H1 (cell line): ENCODE measurements around the gene HRH2. TPM values are rescaled to one million over a fixed set of nuclear protein-coding genes. Genes with fewer than 3 reads are reported as not detected.

ENCODE experiments used
- CTCF ChIA-PET: fragments of 300-600 bp; sonication (Branson Sonifier 250); formaldehyde crosslinking; loops from one replicate; lab custom pipeline; 2021; ENCODE audit not compliant: partially characterized antibody; lab: Charles Lee
- POLR2A ChIA-PET: fragments of 300-600 bp; sonication (Branson Sonifier 250); formaldehyde crosslinking; loops from one replicate; lab custom pipeline; 2021; ENCODE audit warnings: inconsistent platforms; ENCODE audit not compliant: partially characterized antibody; lab: Charles Lee
- DNase-seq, 2 experiments: peaks; one replicate each; pipeline versions ENCODE4 v3.0.0 to v3.0.0-alpha.2; 2010 to 2022; ENCODE audit warnings: low spot score in 2 of 2, low read depth in 1 of 2, mixed read lengths in 1 of 2
- FAIRE-seq: peaks from 2 replicates; lab custom pipeline; 2011; peaks lifted over from hg19 to GRCh38; lab: Jason Lieb, UNC
- H2AFZ ChIP-seq: 2 replicates; pipeline ENCODE4 v1.8.1; 2012; ENCODE audit warnings: low read length, inconsistent platforms
- H2AK5ac ChIP-seq: 2 replicates; pipeline ENCODE4 v1.6.1; 2013; ENCODE audit warnings: low read depth, low read length
- H2BK120ac ChIP-seq: replicated peaks from 2 replicates; pipeline ENCODE3; 2013; ENCODE audit warnings: low read depth, low read length, inconsistent platforms
- H2BK12ac ChIP-seq: 2 replicates; pipeline ENCODE4 v1.6.1; 2013; ENCODE audit warnings: low read depth, low read length
- H2BK15ac ChIP-seq: 2 replicates; pipeline ENCODE4 v1.6.1; 2013; ENCODE audit warnings: low read length
- H2BK20ac ChIP-seq: 2 replicates; pipeline ENCODE4 v1.6.1; 2013; ENCODE audit warnings: low read length
- H2BK5ac ChIP-seq: 2 replicates; pipeline ENCODE4 v1.6.1; 2013; ENCODE audit warnings: low read depth, low read length
- H3K14ac ChIP-seq: 2 replicates; pipeline ENCODE4 v1.6.1; 2013; ENCODE audit warnings: inconsistent platforms; ENCODE audit not compliant: insufficient read length
- H3K18ac ChIP-seq: 2 replicates; pipeline ENCODE4 v1.6.1; 2013; ENCODE audit warnings: low read length; ENCODE audit errors: extremely low read depth
- H3K23ac ChIP-seq: 2 replicates; pipeline ENCODE4 v1.6.1; 2013; ENCODE audit warnings: inconsistent platforms; ENCODE audit not compliant: insufficient read length
- H3K23me2 ChIP-seq: 2 replicates; pipeline ENCODE4 v1.6.1; 2013; ENCODE audit warnings: low read depth, low read length
- H3K27ac ChIP-seq: 2 replicates; pipeline ENCODE4 v1.6.1; 2011; ENCODE audit warnings: low read depth, low read length, inconsistent platforms
- H3K27me3 ChIP-seq, 4 experiments: replicated peaks in 1 of 4; 1 replicate in 1 of 4; 2 replicates in 3 of 4; pipeline versions ENCODE4 v1.6.1 to v1.8.1; 2011 to 2013; ENCODE audit warnings: low read length in 3 of 4, mild to moderate bottlenecking in 3 of 4, inconsistent platforms in 2 of 4, mixed read lengths in 2 of 4, moderate library complexity in 1 of 4; ENCODE audit not compliant: control insufficient read depth in 3 of 4, insufficient read depth in 3 of 4; ENCODE audit errors: extremely low read depth in 1 of 4
- H3K36me3 ChIP-seq, 4 experiments: 2 replicates each; pipeline versions ENCODE4 v1.6.1 to v1.8.1; 2011 to 2013; ENCODE audit warnings: mild to moderate bottlenecking in 4 of 4, low read length in 3 of 4, moderate library complexity in 2 of 4, control low read depth in 1 of 4, inconsistent platforms in 1 of 4; ENCODE audit not compliant: insufficient read depth in 4 of 4, control insufficient read depth in 2 of 4
- H3K4ac ChIP-seq: replicated peaks from 2 replicates; pipeline ENCODE3; 2013; ENCODE audit warnings: low read length, low read depth, mixed read lengths, inconsistent platforms; ENCODE audit not compliant: insufficient read length
- H3K4me1 ChIP-seq, 4 experiments: replicated peaks in 1 of 4; 1 replicate in 1 of 4; 2 replicates in 3 of 4; pipeline versions ENCODE4 v1.6.1 to v1.8.1; 2011 to 2013; ENCODE audit warnings: low read length in 3 of 4, inconsistent platforms in 2 of 4, mixed read lengths in 1 of 4; ENCODE audit not compliant: insufficient read depth in 4 of 4, control insufficient read depth in 3 of 4
- H3K4me2 ChIP-seq, 2 experiments: 2 replicates each; pipeline versions ENCODE4 v1.6.1 to v1.8.1; 2011 to 2013; ENCODE audit warnings: low read depth in 2 of 2, low read length in 2 of 2, control low read depth in 1 of 2, inconsistent platforms in 1 of 2, mild to moderate bottlenecking in 1 of 2; ENCODE audit not compliant: insufficient read depth in 1 of 2
- H3K4me3 ChIP-seq, 4 experiments: fragments of 200-600, 300-600 bp in 1 of 4; sonication (generic), shearing (Covaris generic), sonication (Bioruptor Twin) in 1 of 4; 2 replicates each; pipeline versions ENCODE4 v1.5.1 to v1.8.1; 2011 to 2016; ENCODE audit warnings: low read length in 4 of 4, low read depth in 3 of 4, control low read depth in 2 of 4, inconsistent platforms in 2 of 4, mild to moderate bottlenecking in 2 of 4, mixed read lengths in 1 of 4, moderate library complexity in 1 of 4; ENCODE audit not compliant: insufficient read depth in 2 of 4; ENCODE audit errors: extremely low read depth in 1 of 4
- H3K56ac ChIP-seq: replicated peaks from 2 replicates; pipeline ENCODE3; 2013; ENCODE audit warnings: low read depth, mild to moderate bottlenecking, mixed read lengths, low read length, inconsistent platforms; ENCODE audit not compliant: insufficient read length
- H3K79me1 ChIP-seq: 2 replicates; pipeline ENCODE4 v1.6.1; 2013; ENCODE audit warnings: low read depth, low read length, control low read depth
- H3K79me2 ChIP-seq, 2 experiments: 2 replicates each; pipeline versions ENCODE4 v1.6.1 to v1.8.1; 2012 to 2013; ENCODE audit warnings: low read length in 2 of 2, mild to moderate bottlenecking in 2 of 2, inconsistent platforms in 1 of 2; ENCODE audit not compliant: insufficient read depth in 2 of 2, control insufficient read depth in 1 of 2
- H3K9ac ChIP-seq, 4 experiments: replicated peaks in 1 of 4; 1 replicate in 1 of 4; 2 replicates in 3 of 4; pipeline versions ENCODE4 v1.6.1 to v1.8.1; 2011 to 2013; ENCODE audit warnings: low read depth in 3 of 4, low read length in 3 of 4, control low read depth in 2 of 4, mild to moderate bottlenecking in 2 of 4, moderate library complexity in 2 of 4, inconsistent platforms in 1 of 4; ENCODE audit errors: extremely low read depth in 1 of 4
- H3K9me3 ChIP-seq, 2 experiments: 2 replicates each; pipeline versions ENCODE4 v1.6.1 to v1.8.1; 2012 to 2013; ENCODE audit warnings: mild to moderate bottlenecking in 2 of 2, moderate library complexity in 2 of 2, control low read depth in 1 of 2, inconsistent platforms in 1 of 2, low read depth in 1 of 2, low read length in 1 of 2, mixed read lengths in 1 of 2; ENCODE audit not compliant: insufficient read depth in 2 of 2
- H4K20me1 ChIP-seq, 2 experiments: replicated peaks in 1 of 2; 2 replicates each; pipeline versions ENCODE3 to v1.8.1; 2011 to 2013; ENCODE audit warnings: inconsistent platforms in 2 of 2, low read length in 2 of 2, mild to moderate bottlenecking in 1 of 2; ENCODE audit not compliant: insufficient read depth in 2 of 2, control insufficient read depth in 1 of 2
- H4K5ac ChIP-seq: 2 replicates; pipeline ENCODE4 v1.6.1; 2013; ENCODE audit warnings: low read length, low read depth, mixed read lengths, inconsistent platforms; ENCODE audit not compliant: insufficient read length
- H4K8ac ChIP-seq: 2 replicates; pipeline ENCODE4 v1.8.0; 2013; ENCODE audit warnings: mild to moderate bottlenecking, moderate library complexity, low read length, inconsistent platforms; ENCODE audit not compliant: insufficient read depth; ENCODE audit errors: extremely low read depth
- H4K91ac ChIP-seq: replicated peaks from 2 replicates; pipeline ENCODE3; 2013; ENCODE audit warnings: low read length, mixed read lengths, inconsistent platforms; ENCODE audit not compliant: insufficient read length
- KDM1A ChIP-seq: fragments of 200-600, 300-600 bp; sonication (generic); IDR thresholded peaks from 2 replicates; pipeline ENCODE4 v1.7.1; 2016; ENCODE audit warnings: mild to moderate bottlenecking, low read length, borderline replicate concordance
- USF2 ChIP-seq: IDR thresholded peaks from 2 replicates; pipeline ENCODE4 v1.6.1; 2011; ENCODE audit warnings: low read length, improper control_type of control experiment
- WGBS, 2 experiments: shearing (Covaris generic) in 1 of 2; methylation state at CpG; one replicate each; pipeline versions ENCODE4 v1.1.6 to v1.1.7; 2013 to 2015; ENCODE audit warnings: low lambda C conversion rate in 2 of 2, mixed read lengths in 2 of 2, inconsistent platforms in 1 of 2, low coverage in 1 of 2, missing lambda C conversion rate in 1 of 2; ENCODE audit not compliant: insufficient replicate concordance in 2 of 2, insufficient coverage in 1 of 2, insufficient read length in 1 of 2; ENCODE audit errors: extremely low coverage in 1 of 2, missing lambda C conversion rate in 1 of 2; 5-methylcytosine and 5-hydroxymethylcytosine counted together
- polyA plus RNA-seq, 7 experiments: library from polyadenylated mRNA; depleted of rRNA in 3 of 7; stranded (reverse) in 5 of 7; unstranded in 2 of 7; fragments of >200 nt in 5 of 7; fragments of 200-250 nt in 2 of 7; gene quantifications; 1 replicate in 5 of 7; 2 replicates in 1 of 7; 4 replicates in 1 of 7; pipeline versions ENCODE4 v1.2.1 to v1.2.3, GENCODE V29; 2011 to 2013; ENCODE audit warnings: missing spikeins in 2 of 7, mixed read lengths in 2 of 7
- total RNA-seq: library from RNA; stranded (reverse); fragmentation: NEBNext Ultra II Directional; extraction: Animal tissue kit (Norgen Biotek cat#: 25700); gene quantifications from 2 replicates; pipeline ENCODE4 v1.2.1, GENCODE V29; 2021
- TF ChIP-seq, protein P1 (sequence below), 3 experiments: IDR thresholded peaks; 1 replicate in 2 of 3; 2 replicates in 1 of 3; pipeline versions ENCODE4 v1.5.1 to v1.6.1; 2011; ENCODE audit warnings: low read length in 3 of 3, mild to moderate bottlenecking in 3 of 3, inconsistent platforms in 2 of 3, low read depth in 1 of 3, moderate library complexity in 1 of 3; ENCODE audit not compliant: insufficient read depth in 1 of 3; ENCODE audit errors: control extremely low read depth in 1 of 3

Gene HRH2
- total and polyA plus RNA-seq, 2 of the 8 experiments (the other 6 are each of a cell fraction or from before 2014, with no cell fraction given) = 7.8 to 8.1 TPM

- Histone ChIP-seq H4K20me1 (no peaks in the 10 kb centered on the region), H3K4me3 (no peak overlapping the region), H2BK20ac (no peak overlapping the region), H3K23me2 (no peaks in the 10 kb centered on the region), H3K18ac (no peak overlapping the region), H2BK5ac (no peak overlapping the region), H3K4me2 (no peak overlapping the region), H4K91ac (no peak overlapping the region), H3K9me3 (no peaks in the 10 kb centered on the region), H3K4me1 (peaks cover 0 to 5% (median 3%) of the 10 kb centered on the region in 4 experiments; a peak in 5 of 7 replicates), H2BK120ac (no peak overlapping the region), H3K27ac (no peak overlapping the region), H3K27me3 (no peaks in the 10 kb centered on the region; a peak in 1 of 7 replicates), H2BK12ac (0 out of 2 replicates have a peak overlapping the region, but pooled peaks have one; percentile 50), H3K36me3 (no peaks in the 10 kb centered on the region), H3K23ac (no peak overlapping the region), H3K9ac (no peak overlapping the region), H3K56ac (no peak overlapping the region), H3K79me2 (no peaks in the 10 kb centered on the region), H4K5ac (no peak overlapping the region), H2AFZ (no peak overlapping the region), H3K14ac (no peak overlapping the region), H2AK5ac (no peak overlapping the region), H2BK15ac (0 out of 2 replicates have a peak overlapping the region, but pooled peaks have one; percentile 22), H4K8ac (no peak overlapping the region), H3K79me1 (no peaks in the 10 kb centered on the region), H3K4ac (no peak overlapping the region)
- no peak for FAIRE-seq
- CTCF ChIA-PET = interaction anchor here (0.7 to 3.5 kb wide), 23 partner anchors 9 to 235 kb away, joined by 3 to 32 read pairs (median 4); no protein-coding TSS in a partner anchor
- POLR2A ChIA-PET = no interaction called here
- WGBS, 2 experiments = 93% methylated on average over 12 of the region's 12 CpGs; no CpG with 5 or more reads in 1 of the 2 experiments
- DNase-seq = no peak
- TF ChIP-seq, protein P1, sequence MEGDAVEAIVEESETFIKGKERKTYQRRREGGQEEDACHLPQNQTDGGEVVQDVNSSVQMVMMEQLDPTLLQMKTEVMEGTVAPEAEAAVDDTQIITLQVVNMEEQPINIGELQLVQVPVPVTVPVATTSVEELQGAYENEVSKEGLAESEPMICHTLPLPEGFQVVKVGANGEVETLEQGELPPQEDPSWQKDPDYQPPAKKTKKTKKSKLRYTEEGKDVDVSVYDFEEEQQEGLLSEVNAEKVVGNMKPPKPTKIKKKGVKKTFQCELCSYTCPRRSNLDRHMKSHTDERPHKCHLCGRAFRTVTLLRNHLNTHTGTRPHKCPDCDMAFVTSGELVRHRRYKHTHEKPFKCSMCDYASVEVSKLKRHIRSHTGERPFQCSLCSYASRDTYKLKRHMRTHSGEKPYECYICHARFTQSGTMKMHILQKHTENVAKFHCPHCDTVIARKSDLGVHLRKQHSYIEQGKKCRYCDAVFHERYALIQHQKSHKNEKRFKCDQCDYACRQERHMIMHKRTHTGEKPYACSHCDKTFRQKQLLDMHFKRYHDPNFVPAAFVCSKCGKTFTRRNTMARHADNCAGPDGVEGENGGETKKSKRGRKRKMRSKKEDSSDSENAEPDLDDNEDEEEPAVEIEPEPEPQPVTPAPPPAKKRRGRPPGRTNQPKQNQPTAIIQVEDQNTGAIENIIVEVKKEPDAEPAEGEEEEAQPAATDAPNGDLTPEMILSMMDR (IDR thresholded peaks at IDR 0.05; ENCODE audit: control extremely low read depth in 1 of 3, insufficient read depth in 1 of 3, low read depth in 1 of 3, low read length in 3 of 3) = no peak
- TF ChIP-seq KDM1A = no peak
- TF ChIP-seq USF2 = no peak
Measured at GRCh38 chr5:175701797-175702196, 43.9 kb downstream of the HRH2 start.
